ENCODE results near the gene DENND1B. TPM values are rescaled to one million over a fixed set of nuclear protein-coding genes. Genes with fewer than 3 reads are reported as not detected.

The DENND1B gene
- polyA plus RNA-seq, 1 donor (not counting 4 experiments of a cell fraction or from before 2014, with no cell fraction given): 7.6 TPM

DNA sequence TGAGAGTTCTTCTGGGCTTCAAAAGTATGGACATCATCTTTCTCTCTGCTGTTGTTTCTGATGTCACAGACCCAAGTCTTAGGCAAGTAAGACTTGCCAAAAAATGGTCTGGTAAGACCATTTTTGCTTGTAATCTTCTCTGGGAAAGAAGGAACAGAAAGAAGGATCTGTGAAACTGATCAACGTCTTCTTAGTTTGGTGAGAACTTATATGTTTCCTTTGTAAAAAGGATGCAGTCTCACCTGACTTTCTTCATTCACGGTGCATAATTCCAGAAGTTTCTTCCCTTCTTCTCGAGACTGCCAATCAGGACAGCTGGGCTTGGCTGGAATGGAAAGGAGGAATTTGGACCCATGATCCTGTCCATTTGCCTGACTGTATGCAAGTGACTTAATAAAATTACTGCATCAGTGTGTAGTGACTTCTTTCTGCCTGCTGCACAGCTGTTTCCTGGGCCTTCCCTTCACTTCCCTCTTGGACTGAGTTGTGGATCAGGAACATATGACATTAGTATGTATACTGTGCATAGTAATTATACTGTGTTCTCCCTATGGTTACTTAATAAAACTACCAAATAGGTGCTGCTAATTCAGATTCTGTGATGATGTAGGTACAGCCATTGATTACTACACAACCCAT lies 7.6 kb upstream of the DENND1B start:
- Histone ChIP-seq H3K27ac (ENCODE audit: control insufficient read depth, insufficient read depth, low read length) (peak overlapping the region; percentile 76), H3K9me3 (ENCODE audit: control insufficient read depth, low read depth, low read length) (no peaks in the 10 kb centered on the region), H3K36me3 (ENCODE audit: control insufficient read depth in 2 of 2, extremely low read depth in 1 of 2, insufficient read depth in 2 of 2, low read length in 2 of 2) (no peaks in the 10 kb centered on the region), H4K20me1 (ENCODE audit: control insufficient read depth, extremely low read depth, insufficient read depth, low read length) (no peaks in the 10 kb centered on the region), H3K79me2 (ENCODE audit: control insufficient read depth, insufficient read depth, low read length) (no peaks in the 10 kb centered on the region), H3K9ac (ENCODE audit: control insufficient read depth, extremely low read depth, insufficient read depth, low read length) (no peak overlapping the region), H3K9me1 (ENCODE audit: control insufficient read depth, extremely low read depth, insufficient read depth, low read length) (no peaks in the 10 kb centered on the region), H2AFZ (ENCODE audit: control insufficient read depth, low read length) (no peak overlapping the region), H3K27me3 (ENCODE audit: control insufficient read depth, extremely low read depth, insufficient read depth, low read length) (no peaks in the 10 kb centered on the region), H3K4me2 (ENCODE audit: control insufficient read depth, extremely low read depth, insufficient read depth, low read depth, low read length) (peak overlapping the region; percentile 24), H3K4me3 (ENCODE audit: control insufficient read depth in 2 of 3, extremely low read depth in 1 of 3, insufficient read depth in 2 of 3, low read depth in 1 of 3, low read length in 3 of 3) (no peak overlapping the region), H3K4me1 (ENCODE audit: control insufficient read depth, extremely low read depth, insufficient read depth, low read length) (peaks cover 51% of the 10 kb centered on the region)
- no peak for TF ChIP-seq EZH2 (IDR thresholded peaks at IDR 0.05; ENCODE audit: low read length)
- TF ChIP-seq, protein P1, sequence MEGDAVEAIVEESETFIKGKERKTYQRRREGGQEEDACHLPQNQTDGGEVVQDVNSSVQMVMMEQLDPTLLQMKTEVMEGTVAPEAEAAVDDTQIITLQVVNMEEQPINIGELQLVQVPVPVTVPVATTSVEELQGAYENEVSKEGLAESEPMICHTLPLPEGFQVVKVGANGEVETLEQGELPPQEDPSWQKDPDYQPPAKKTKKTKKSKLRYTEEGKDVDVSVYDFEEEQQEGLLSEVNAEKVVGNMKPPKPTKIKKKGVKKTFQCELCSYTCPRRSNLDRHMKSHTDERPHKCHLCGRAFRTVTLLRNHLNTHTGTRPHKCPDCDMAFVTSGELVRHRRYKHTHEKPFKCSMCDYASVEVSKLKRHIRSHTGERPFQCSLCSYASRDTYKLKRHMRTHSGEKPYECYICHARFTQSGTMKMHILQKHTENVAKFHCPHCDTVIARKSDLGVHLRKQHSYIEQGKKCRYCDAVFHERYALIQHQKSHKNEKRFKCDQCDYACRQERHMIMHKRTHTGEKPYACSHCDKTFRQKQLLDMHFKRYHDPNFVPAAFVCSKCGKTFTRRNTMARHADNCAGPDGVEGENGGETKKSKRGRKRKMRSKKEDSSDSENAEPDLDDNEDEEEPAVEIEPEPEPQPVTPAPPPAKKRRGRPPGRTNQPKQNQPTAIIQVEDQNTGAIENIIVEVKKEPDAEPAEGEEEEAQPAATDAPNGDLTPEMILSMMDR (optimal IDR thresholded peaks at IDR 0.05 in 1 of 3, IDR thresholded peaks at IDR 0.05 in 1 of 3, conservative IDR thresholded peaks at IDR 0.05 in 1 of 3; ENCODE audit: extremely low read depth in 1 of 3, insufficient read depth in 2 of 3, low read length in 3 of 3): no peak
- dilution Hi-C loops (cut with MboI; ENCODE audit: extremely low pct_ligation_motif_present, low sequenced_read_pairs): no loop called here
- FAIRE-seq (peak; percentile 34), DNase-seq (ENCODE audit: low read depth, low spot score) (no peak)

DNA sequence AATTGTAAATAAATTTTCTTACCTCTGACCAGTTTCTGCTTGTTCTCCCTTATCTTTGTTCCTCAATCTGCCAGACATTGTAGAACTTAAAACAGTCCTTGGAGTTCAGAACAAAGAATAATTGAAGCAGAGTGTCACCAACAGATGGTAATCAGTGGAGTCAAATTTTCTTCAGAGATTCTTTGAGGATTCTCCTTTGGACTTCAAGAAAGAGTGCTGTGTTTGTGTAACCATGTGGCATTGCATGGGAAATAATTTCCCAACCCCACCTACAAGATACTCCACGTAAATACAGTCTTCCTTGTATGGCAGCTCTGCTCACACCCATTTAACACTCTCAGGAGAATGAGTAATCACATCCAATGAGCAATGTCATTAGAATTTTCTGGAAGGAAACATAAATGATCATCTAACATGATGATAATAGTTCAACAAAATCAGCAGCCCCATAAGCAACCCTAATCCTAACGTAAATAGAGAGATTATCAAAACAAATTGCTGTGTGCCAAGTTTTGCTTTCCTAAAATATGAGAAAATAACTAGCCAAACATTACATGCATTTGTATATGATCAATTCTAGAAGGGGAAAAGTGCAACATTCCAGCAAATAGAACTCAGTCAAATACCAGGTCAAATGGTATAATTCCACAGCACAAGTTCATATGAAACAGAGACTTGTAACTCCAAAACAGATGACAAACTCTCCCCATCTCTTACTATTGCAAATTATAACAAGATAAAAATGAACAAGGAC lies 6.9 kb upstream of the DENND1B start:
- H3K4me1 ChIP-seq (ENCODE audit: control insufficient read depth, extremely low read depth, insufficient read depth, low read length): peaks cover 45% of the 10 kb centered on the region
- no peak for DNase-seq (ENCODE audit: low read depth, low spot score)
- H3K36me3 ChIP-seq (ENCODE audit: control insufficient read depth in 2 of 2, extremely low read depth in 1 of 2, insufficient read depth in 2 of 2, low read length in 2 of 2): no peaks in the 10 kb centered on the region
- peak overlapping the region in 1 of 3 experiments; percentile 11 for H3K4me3 ChIP-seq (ENCODE audit: control insufficient read depth in 2 of 3, extremely low read depth in 1 of 3, insufficient read depth in 2 of 3, low read depth in 1 of 3, low read length in 3 of 3)
- no peaks in the 10 kb centered on the region for H3K9me1 ChIP-seq (ENCODE audit: control insufficient read depth, extremely low read depth, insufficient read depth, low read length)
- peak overlapping the region; percentile 27 for H3K4me2 ChIP-seq (ENCODE audit: control insufficient read depth, extremely low read depth, insufficient read depth, low read depth, low read length)
- TF ChIP-seq, protein P1 (optimal IDR thresholded peaks at IDR 0.05 in 1 of 3, IDR thresholded peaks at IDR 0.05 in 1 of 3, conservative IDR thresholded peaks at IDR 0.05 in 1 of 3; ENCODE audit: extremely low read depth in 1 of 3, insufficient read depth in 2 of 3, low read length in 3 of 3): no peak
- no peak for TF ChIP-seq EZH2 (IDR thresholded peaks at IDR 0.05; ENCODE audit: low read length)
- no peak overlapping the region for H3K9ac ChIP-seq (ENCODE audit: control insufficient read depth, extremely low read depth, insufficient read depth, low read length)
- peak overlapping the region; percentile 76 for H3K27ac ChIP-seq (ENCODE audit: control insufficient read depth, insufficient read depth, low read length)
- no peaks in the 10 kb centered on the region for H4K20me1 ChIP-seq (ENCODE audit: control insufficient read depth, extremely low read depth, insufficient read depth, low read length)
- FAIRE-seq: peak; percentile 34
- H2AFZ ChIP-seq (ENCODE audit: control insufficient read depth, low read length): peak overlapping the region; percentile 71
- H3K27me3 ChIP-seq (ENCODE audit: control insufficient read depth, extremely low read depth, insufficient read depth, low read length): no peaks in the 10 kb centered on the region
- H3K9me3 ChIP-seq (ENCODE audit: control insufficient read depth, low read depth, low read length): no peaks in the 10 kb centered on the region
- dilution Hi-C loops (cut with MboI; ENCODE audit: extremely low pct_ligation_motif_present, low sequenced_read_pairs): no loop called here
- no peaks in the 10 kb centered on the region for H3K79me2 ChIP-seq (ENCODE audit: control insufficient read depth, insufficient read depth, low read length)
